Breast epithelium (tissue), 3 donors: ENCODE results near the gene ARL9.

ENCODE experiments used
- POLR2A ChIP-seq: fragments of 450-650 bp; IDR thresholded peaks from one replicate; pipeline ENCODE4 v1.6.1; 2016; ENCODE audit warnings: antibody characterized with exemption, mild to moderate bottlenecking, moderate library complexity
- POLR2AphosphoS5 ChIP-seq, 3 donors: sonication (generic); formaldehyde crosslinking; IDR thresholded peaks; one replicate each; pipeline ENCODE4 v1.6.1; 2017; ENCODE audit warnings: antibody characterized with exemption in 3 of 3
- TF ChIP-seq, protein P1 (sequence below), 3 donors: fragments of 450-650 bp; IDR thresholded peaks; one replicate each; pipeline ENCODE4 v1.5.1; 2016 to 2017; ENCODE audit warnings: antibody characterized with exemption in 3 of 3, mild to moderate bottlenecking in 3 of 3, moderate library complexity in 3 of 3

GRCh38 chr4:56466910-56467283 lies 38.7 kb upstream of the ARL9 start:
- TF ChIP-seq POLR2A (no peak), POLR2AphosphoS5 (IDR thresholded peaks at IDR 0.05) (no peak)
- TF ChIP-seq, protein P1, sequence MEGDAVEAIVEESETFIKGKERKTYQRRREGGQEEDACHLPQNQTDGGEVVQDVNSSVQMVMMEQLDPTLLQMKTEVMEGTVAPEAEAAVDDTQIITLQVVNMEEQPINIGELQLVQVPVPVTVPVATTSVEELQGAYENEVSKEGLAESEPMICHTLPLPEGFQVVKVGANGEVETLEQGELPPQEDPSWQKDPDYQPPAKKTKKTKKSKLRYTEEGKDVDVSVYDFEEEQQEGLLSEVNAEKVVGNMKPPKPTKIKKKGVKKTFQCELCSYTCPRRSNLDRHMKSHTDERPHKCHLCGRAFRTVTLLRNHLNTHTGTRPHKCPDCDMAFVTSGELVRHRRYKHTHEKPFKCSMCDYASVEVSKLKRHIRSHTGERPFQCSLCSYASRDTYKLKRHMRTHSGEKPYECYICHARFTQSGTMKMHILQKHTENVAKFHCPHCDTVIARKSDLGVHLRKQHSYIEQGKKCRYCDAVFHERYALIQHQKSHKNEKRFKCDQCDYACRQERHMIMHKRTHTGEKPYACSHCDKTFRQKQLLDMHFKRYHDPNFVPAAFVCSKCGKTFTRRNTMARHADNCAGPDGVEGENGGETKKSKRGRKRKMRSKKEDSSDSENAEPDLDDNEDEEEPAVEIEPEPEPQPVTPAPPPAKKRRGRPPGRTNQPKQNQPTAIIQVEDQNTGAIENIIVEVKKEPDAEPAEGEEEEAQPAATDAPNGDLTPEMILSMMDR (IDR thresholded peaks at IDR 0.05) = no peak
